ENCODE data around the gene IDI2. TPM values are rescaled to one million over a fixed set of nuclear protein-coding genes. Genes with fewer than 3 reads are reported as not detected.

IDI2 gene
- total and polyA plus RNA-seq, 5 donors: 0.23 to 0.29 (median 0.23) TPM; not detected in 2

Other genes starting within 250 kb of the IDI2 start
- gene LARP4B, start 94.2 kb downstream of the IDI2 start, total RNA-seq: 10 to 100 TPM; 46.9 to 59.3 (median 50.5) TPM
- gene LARP4B, start 94.2 kb downstream of the IDI2 start, polyA plus RNA-seq: 12.1 TPM
- 10 to 100 TPM; 22.9 to 29.8 (median 27.5) TPM for gene GTPBP4, start 37.4 kb downstream of the IDI2 start, total RNA-seq
- 16.8 TPM for gene GTPBP4, start 37.4 kb downstream of the IDI2 start, polyA plus RNA-seq
- 10 to 100 TPM; 14.6 to 30.3 (median 20.0) TPM for gene IDI1, start 23.3 kb upstream of the IDI2 start, total RNA-seq
- 26.7 TPM for gene IDI1, start 23.3 kb upstream of the IDI2 start, polyA plus RNA-seq
- 10 to 100 TPM; 29.0 to 35.6 (median 32.5) TPM for gene WDR37, start 30.5 kb upstream of the IDI2 start, total RNA-seq
- gene WDR37, start 30.5 kb upstream of the IDI2 start, polyA plus RNA-seq: 9.7 TPM